K562 (cell line): ENCODE measurements around the gene ERMP1. TPM values are rescaled to one million over a fixed set of nuclear protein-coding genes. Genes with fewer than 3 reads are reported as not detected.

Experiments
- ATAC-seq: fragments of 200-7000 bp; cut with Tn5 transposase; 3 replicates; pipeline ENCODE4 v1.9.1; 2020; ENCODE audit warnings: moderate library complexity
- BruUV-seq: library from RNA; stranded (reverse); fragments of 400-500 nt; replicated peaks from 2 replicates; lab custom pipeline; 2021; lab: Mats Ljungman, UMichigan
- CTCF ChIA-PET: fragments of 300-600 bp; formaldehyde crosslinking; extraction: SDS; loops from one replicate; lab custom pipeline; 2021; ENCODE audit warnings: low intra/inter-chr PET ratio; lab: Yijun Ruan, JAX
- POLR2A ChIA-PET: fragments of 300-600, 350-650 bp; sonication (Branson Sonifier 250); formaldehyde crosslinking; extraction: SDS; loops from one replicate; lab custom pipeline; 2021; ENCODE audit warnings: antibody characterized with exemption, inconsistent platforms; lab: Yijun Ruan, JAX
- DNase-seq, 4 experiments: peaks; one replicate each; pipeline versions ENCODE4 v3.0.0 to v3.0.0-alpha.2; 2011 to 2018; ENCODE audit warnings: low spot score in 3 of 4, mixed read lengths in 3 of 4; ENCODE audit errors: extremely low read depth in 1 of 4
- FAIRE-seq: peaks from 2 replicates; lab custom pipeline; 2011; peaks lifted over from hg19 to GRCh38; lab: Jason Lieb, UNC
- H2AFZ ChIP-seq: 2 replicates; pipeline ENCODE4 v1.6.0; 2011; ENCODE audit warnings: low read depth, low read length, control low read depth, inconsistent platforms
- H3K27ac ChIP-seq: fragments of 200-600 bp; 3 replicates; pipeline ENCODE4 v1.8.0; 2011; ENCODE audit warnings: low read depth, mild to moderate bottlenecking, control low read depth, inconsistent platforms, low read length, moderate library complexity, mixed read lengths; ENCODE audit errors: extremely low read depth
- H3K27me3 ChIP-seq, 2 experiments: fragments of 300-600 bp in 1 of 2; 2 replicates in 1 of 2; 3 replicates in 1 of 2; pipeline versions ENCODE4 v1.6.0 to v1.8.0; 2011; ENCODE audit warnings: inconsistent platforms in 2 of 2, low read length in 2 of 2, mild to moderate bottlenecking in 1 of 2, mixed read lengths in 1 of 2, moderate library complexity in 1 of 2; ENCODE audit not compliant: control insufficient read depth in 2 of 2, insufficient read depth in 2 of 2
- H3K36me3 ChIP-seq: fragments of 300-600 bp; 3 replicates; pipeline ENCODE4 v1.8.0; 2011; ENCODE audit warnings: mild to moderate bottlenecking, low read length, inconsistent platforms; ENCODE audit not compliant: control insufficient read depth, insufficient read depth
- H3K4me1 ChIP-seq, 2 experiments: fragments of 200-600 bp in 1 of 2; replicated peaks in 1 of 2; 2 replicates in 1 of 2; 3 replicates in 1 of 2; pipeline versions ENCODE4 v1.5.1 to v1.8.0; 2011; ENCODE audit warnings: inconsistent platforms in 2 of 2, low read length in 2 of 2, mild to moderate bottlenecking in 1 of 2, mixed read lengths in 1 of 2, moderate library complexity in 1 of 2; ENCODE audit not compliant: control insufficient read depth in 2 of 2, insufficient read depth in 2 of 2
- H3K4me2 ChIP-seq: 2 replicates; pipeline ENCODE4 v1.6.1; 2011; ENCODE audit warnings: low read length, control low read depth, inconsistent platforms, mixed read lengths; ENCODE audit not compliant: insufficient read depth
- H3K4me3 ChIP-seq: fragments of 200-600 bp; sonication (generic), shearing (Covaris generic); 2 replicates; pipeline ENCODE4 v1.5.1; 2016; ENCODE audit warnings: control low read depth, inconsistent platforms
- H3K79me2 ChIP-seq: fragments of 200-600 bp; 3 replicates; pipeline ENCODE4 v1.8.0; 2011; ENCODE audit warnings: low read length, inconsistent platforms; ENCODE audit not compliant: control insufficient read depth, insufficient read depth
- H3K9ac ChIP-seq, 2 experiments: 2 replicates each; pipeline versions ENCODE4 v1.6.0 to v1.6.1; 2011; ENCODE audit warnings: low read depth in 2 of 2, low read length in 2 of 2, control low read depth in 1 of 2, inconsistent platforms in 1 of 2, mild to moderate bottlenecking in 1 of 2, mixed read lengths in 1 of 2; ENCODE audit not compliant: insufficient read depth in 1 of 2
- H3K9me1 ChIP-seq: one replicate; pipeline ENCODE4 v1.6.0; 2011; ENCODE audit warnings: inconsistent platforms, mild to moderate bottlenecking, low read length, moderate library complexity; ENCODE audit not compliant: control insufficient read depth, insufficient read depth
- H3K9me3 ChIP-seq: replicated peaks from 2 replicates; pipeline ENCODE4 v1.5.1; 2011; ENCODE audit warnings: low read depth, low read length, inconsistent platforms; ENCODE audit not compliant: control insufficient read depth, insufficient read depth
- H4K20me1 ChIP-seq: replicated peaks from 2 replicates; pipeline ENCODE4 v1.6.1; 2011; ENCODE audit warnings: low read length, inconsistent platforms, mixed read lengths; ENCODE audit not compliant: control insufficient read depth, insufficient read depth
- CBX2 ChIP-seq: fragments of 200-600 bp; sonication (generic); IDR thresholded peaks from one replicate; pipeline ENCODE4 v1.6.1; 2012; ENCODE audit warnings: mild to moderate bottlenecking, low read length, inconsistent platforms; ENCODE audit not compliant: insufficient read depth, poor library complexity, severe bottlenecking
- CLOCK ChIP-seq: fragments of 250-450 bp; sonication (Bioruptor Pico); IDR thresholded peaks from 2 replicates; pipeline ENCODE4 v1.4.0; 2020; ENCODE audit warnings: mild to moderate bottlenecking, moderate library complexity, borderline replicate concordance
- DPF2 ChIP-seq: fragments of 450-650 bp; IDR thresholded peaks from 2 replicates; pipeline ENCODE4 v1.6.1; 2016
- ETS1 ChIP-seq: conservative IDR thresholded peaks from 2 replicates; pipeline ENCODE4 v1.6.1; 2011; ENCODE audit warnings: low read depth, mild to moderate bottlenecking, low read length; ENCODE audit not compliant: control insufficient read depth
- GATAD2A ChIP-seq: fragments of 450-650 bp; IDR thresholded peaks from 2 replicates; pipeline ENCODE4 v1.6.1; 2017
- HOMEZ ChIP-seq: fragments of 250-450 bp; sonication (Bioruptor Pico); IDR thresholded peaks from 2 replicates; pipeline ENCODE4 v1.4.0; 2020; ENCODE audit warnings: mild to moderate bottlenecking, moderate library complexity
- PRPF4 ChIP-seq: fragments of 200-400 bp; formaldehyde crosslinking; IDR thresholded peaks from one replicate; pipeline ENCODE4 v1.6.1; 2017; ENCODE audit warnings: low read length, low read depth, mild to moderate bottlenecking; ENCODE audit not compliant: insufficient read depth, poor library complexity, severe bottlenecking
- ZNF3 ChIP-seq: fragments of 250-450 bp; sonication (Bioruptor Pico); IDR thresholded peaks from 2 replicates; pipeline ENCODE4 v1.5.0; 2021; ENCODE audit warnings: mild to moderate bottlenecking, moderate library complexity
- whole genome bisulfite sequencing: fragments of 100-300 bp; shearing (Covaris generic); methylation state at CpG from one replicate; pipeline ENCODE4 v1.1.6; 2016; ENCODE audit warnings: low coverage, mixed read lengths; ENCODE audit not compliant: insufficient coverage; ENCODE audit errors: missing lambda C conversion rate; 5-methylcytosine and 5-hydroxymethylcytosine counted together
- in situ Hi-C: fragments of 300-500 bp; cut with MboI; formaldehyde crosslinking; loops from 4 replicates; pipeline ENCODE4 v1.15.0; 2018; ENCODE audit warnings: inconsistent platforms, mixed read lengths
- intact Hi-C: fragments of 100-400 bp; cut with micrococcal nuclease; formaldehyde crosslinking; loops from 2 replicates; pipeline ENCODE4 v1.14.2; 2022
- polyA plus RNA-seq, 8 experiments: library from polyadenylated mRNA; depleted of rRNA in 4 of 8; stranded (reverse) in 5 of 8; unstranded in 3 of 8; fragments of >200 nt; fragmentation: Nextera tagmentation in 2 of 8; fragmentation: Illumina TruSeq in 1 of 8; extraction: Ambion mirVana in 2 of 8; extraction: Trizol in 1 of 8; gene quantifications; 2 replicates each; pipeline versions ENCODE4 v1.2.1 to v1.2.3, GENCODE V29; 2011 to 2014; ENCODE audit warnings: inconsistent platforms in 1 of 8, missing spikeins in 1 of 8
- total RNA-seq, 7 experiments: library from RNA; depleted of rRNA in 6 of 7; stranded (reverse); fragments of >200 nt in 6 of 7; fragmentation: Illumina TruSeq in 2 of 7; extraction: Trizol in 2 of 7; gene quantifications; 2 replicates each; pipeline versions ENCODE4 v1.2.1 to v1.2.3, GENCODE V29; 2011 to 2021; ENCODE audit warnings: low replicate concordance in 1 of 7

ERMP1 gene
- total and polyA plus RNA-seq, 9 of the 15 experiments (the other 6 are each of a cell fraction or from before 2014, with no cell fraction given) = 2.5 to 26.3 (median 12.6) TPM

GRCh38 chr9:5825223-5825622 lies 7.7 kb downstream of the ERMP1 start (continued):
- TF ChIP-seq CBX2 = no peak
- no peak for TF ChIP-seq CLOCK (CRISPR knock-in tag)
- TF ChIP-seq, all 486 proteins: peak for 0

GRCh38 chr9:5820425-5820824 lies 12.5 kb downstream of the ERMP1 start:
- intact Hi-C loops = no loop called here
- Histone ChIP-seq H3K9me1 (no peaks in the 10 kb centered on the region), H3K79me2 (no peaks in the 10 kb centered on the region; the same call in 1 of the 3 replicates), H3K4me2 (no peak overlapping the region)
- no peak for FAIRE-seq
- TF ChIP-seq ETS1 (no peak), HOMEZ (CRISPR knock-in tag) (no peak), PRPF4 (no peak), ZNF3 (CRISPR knock-in tag) (no peak), GATAD2A (no peak), DPF2 (no peak)
- TF ChIP-seq, all 486 proteins: peak for 0
- H3K27me3 ChIP-seq = no peaks in the 10 kb centered on the region
- in situ Hi-C loops = no loop called here
- WGBS = 100% methylated on average over 1 of the region's 1 CpG
- no peak overlapping the region for H3K4me3 ChIP-seq
- H3K9me3 ChIP-seq = no peaks in the 10 kb centered on the region
- peaks cover 59% of the 10 kb centered on the region; the same call in 2 of the 3 replicates for H3K36me3 ChIP-seq
- no peak overlapping the region for H2AFZ ChIP-seq
- peaks cover 3 to 7% of the 10 kb centered on the region in 2 experiments; a peak in 3 of 5 replicates for H3K4me1 ChIP-seq
- no peak overlapping the region for H3K27ac ChIP-seq
- ChIA-PET POLR2A (interaction anchor here (1.0 kb wide), 1 partner anchor 12 kb away, joined by 3 read pairs; no protein-coding TSS in a partner anchor), CTCF (no interaction called here)
- H4K20me1 ChIP-seq = 0 out of 2 replicates have a peak, but pooled peaks cover 3% of the 10 kb centered on the region
- H3K9ac ChIP-seq = no peak overlapping the region
- no TSS peak for BruUV-seq
- DNase-seq (no peak), ATAC-seq (no peak)
